A375 (cell line): Measurements from ENCODE around the gene ST7. TPM values are rescaled to one million over a fixed set of nuclear protein-coding genes. Genes with fewer than 3 reads are reported as not detected.

ENCODE experiments used
- small RNA-seq: library from RNA; depleted of rRNA; stranded (forward); fragments of <200 nt; gene quantifications from one replicate; pipeline ENCODE3, GENCODE V24; 2014
- total RNA-seq: library from RNA; depleted of rRNA; stranded (reverse); fragments of >200 nt; shearing (Covaris generic); gene quantifications from 2 replicates; pipeline ENCODE4 v1.2.3, GENCODE V29; 2014; rRNA removed

The ST7 gene
- total RNA-seq = 18.9 and 21.9 TPM in 2 replicates

GRCh38 chr7:116953372-116953905 is at the start of gene ST7:
ST7 (plus strand) TSS chr7:116953501; CDS start chr7:116953541, 40 bp downstream.

Small RNAs within 50 kb of the gene (small RNA-seq; reads per million reads assigned to genes)
- gene AC002542.1 (not detected), gene MTCYBP6 (not detected), gene RF00019 (not detected), gene RF02179 (not detected), gene RF02180 (not detected), gene RF02181 (not detected), gene RF02183 (not detected), gene RF02184 (not detected), gene RF02185 (not detected), gene RF02188 (not detected), gene RNA5SP239 (not detected)

Other genes with a start within 250 kb of the ST7 start
- gene CAPZA2, start 90.9 kb upstream of the ST7 start, total RNA-seq = 52.4 and 82.3 TPM in 2 replicates